ENCODE results near the gene LEP. TPM values are rescaled to one million over a fixed set of nuclear protein-coding genes. Genes with fewer than 3 reads are reported as not detected.
"Not testable (repeated sequence)": the region's sequence is repeated elsewhere in the genome, so short reads cannot be mapped to it uniquely, and the experiment has no call there.

LEP gene
- total RNA-seq, 2 experiments from 2014 or later: not detected

- DNase-seq (no peak), ATAC-seq (no peak)
- Mint-ChIP-seq H3K4me1 (ENCODE audit: low read depth) (no peaks in the 10 kb centered on the region), H3K36me3 (ENCODE audit: low read depth) (peaks cover 23% of the 10 kb centered on the region), H3K9me3 (peaks cover 21% of the 10 kb centered on the region), H3K27me3 (no peaks in the 10 kb centered on the region), H3K27ac (no peak overlapping the region), H3K4me3 (no peak overlapping the region)
- CTCF ChIA-PET: no interaction called here
- POLR2A ChIA-PET: no interaction called here
- intact Hi-C loops (cut with micrococcal nuclease): no loop called here
- TF ChIP-seq, protein P1, sequence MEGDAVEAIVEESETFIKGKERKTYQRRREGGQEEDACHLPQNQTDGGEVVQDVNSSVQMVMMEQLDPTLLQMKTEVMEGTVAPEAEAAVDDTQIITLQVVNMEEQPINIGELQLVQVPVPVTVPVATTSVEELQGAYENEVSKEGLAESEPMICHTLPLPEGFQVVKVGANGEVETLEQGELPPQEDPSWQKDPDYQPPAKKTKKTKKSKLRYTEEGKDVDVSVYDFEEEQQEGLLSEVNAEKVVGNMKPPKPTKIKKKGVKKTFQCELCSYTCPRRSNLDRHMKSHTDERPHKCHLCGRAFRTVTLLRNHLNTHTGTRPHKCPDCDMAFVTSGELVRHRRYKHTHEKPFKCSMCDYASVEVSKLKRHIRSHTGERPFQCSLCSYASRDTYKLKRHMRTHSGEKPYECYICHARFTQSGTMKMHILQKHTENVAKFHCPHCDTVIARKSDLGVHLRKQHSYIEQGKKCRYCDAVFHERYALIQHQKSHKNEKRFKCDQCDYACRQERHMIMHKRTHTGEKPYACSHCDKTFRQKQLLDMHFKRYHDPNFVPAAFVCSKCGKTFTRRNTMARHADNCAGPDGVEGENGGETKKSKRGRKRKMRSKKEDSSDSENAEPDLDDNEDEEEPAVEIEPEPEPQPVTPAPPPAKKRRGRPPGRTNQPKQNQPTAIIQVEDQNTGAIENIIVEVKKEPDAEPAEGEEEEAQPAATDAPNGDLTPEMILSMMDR (IDR thresholded peaks at IDR 0.05): no peak
These were observed 40.7 kb downstream of the LEP start for GRCh38 chr7:128281605-128282380.

GRCh38 chr7:128284102-128284501, 43.0 kb downstream of the LEP start:
- no peak overlapping the region for H3K4me3 Mint-ChIP-seq
- H3K27ac Mint-ChIP-seq: no peak overlapping the region
- intact Hi-C loops (cut with micrococcal nuclease): no loop called here
- CTCF ChIA-PET: no interaction called here
- ATAC-seq: no peak
- no peak for DNase-seq
- peaks cover 23% of the 10 kb centered on the region for H3K36me3 Mint-ChIP-seq (ENCODE audit: low read depth)
- no peaks in the 10 kb centered on the region for H3K27me3 Mint-ChIP-seq
- TF ChIP-seq, protein P1 (IDR thresholded peaks at IDR 0.05): no peak
- H3K4me1 Mint-ChIP-seq (ENCODE audit: low read depth): no peaks in the 10 kb centered on the region
- peaks cover 16% of the 10 kb centered on the region for H3K9me3 Mint-ChIP-seq
- POLR2A ChIA-PET: no interaction called here

GRCh38 chr7:128287556-128287955, 46.5 kb downstream of the LEP start:
- Mint-ChIP-seq H3K27me3 (no peaks in the 10 kb centered on the region), H3K36me3 (ENCODE audit: low read depth) (peaks cover 20% of the 10 kb centered on the region), H3K4me3 (no peak overlapping the region), H3K27ac (no peak overlapping the region), H3K9me3 (no peaks in the 10 kb centered on the region), H3K4me1 (ENCODE audit: low read depth) (no peaks in the 10 kb centered on the region)
- TF ChIP-seq, protein P1 (IDR thresholded peaks at IDR 0.05): no peak
- ChIA-PET CTCF (interaction anchor here (1.1 kb wide), 1 partner anchor 60 kb away, joined by 3 read pairs; no protein-coding TSS in a partner anchor), POLR2A (no interaction called here)
- DNase-seq (no peak), ATAC-seq (no peak)
- intact Hi-C loops (cut with micrococcal nuclease): no loop called here

DNA sequence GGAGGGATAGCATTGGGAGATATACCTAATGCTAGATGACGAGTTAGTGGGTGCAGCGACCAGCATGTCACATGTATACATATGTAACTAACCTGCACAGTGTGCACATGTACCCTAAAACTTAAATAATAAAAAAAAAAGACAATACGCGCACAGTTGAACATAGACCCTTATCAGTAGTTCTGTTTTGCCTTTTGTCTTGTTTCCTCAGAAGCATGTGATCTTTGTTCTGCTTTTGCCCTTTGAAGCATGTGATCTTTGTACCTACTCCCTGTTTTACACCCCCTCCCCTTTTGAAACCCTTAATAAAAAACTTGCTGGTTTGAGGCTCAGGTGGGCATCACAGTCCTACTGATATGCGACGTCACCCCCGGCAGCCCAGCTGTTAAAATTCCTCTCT, 56.9 kb downstream of the LEP start:
- H3K36me3 Mint-ChIP-seq (ENCODE audit: low read depth); H3K4me3 Mint-ChIP-seq; CTCF ChIA-PET; H3K27me3 Mint-ChIP-seq; H3K4me1 Mint-ChIP-seq (ENCODE audit: low read depth); intact Hi-C loops (cut with micrococcal nuclease); H3K27ac Mint-ChIP-seq; H3K9me3 Mint-ChIP-seq; DNase-seq; ATAC-seq; POLR2A ChIA-PET: not testable (repeated sequence)

DNA sequence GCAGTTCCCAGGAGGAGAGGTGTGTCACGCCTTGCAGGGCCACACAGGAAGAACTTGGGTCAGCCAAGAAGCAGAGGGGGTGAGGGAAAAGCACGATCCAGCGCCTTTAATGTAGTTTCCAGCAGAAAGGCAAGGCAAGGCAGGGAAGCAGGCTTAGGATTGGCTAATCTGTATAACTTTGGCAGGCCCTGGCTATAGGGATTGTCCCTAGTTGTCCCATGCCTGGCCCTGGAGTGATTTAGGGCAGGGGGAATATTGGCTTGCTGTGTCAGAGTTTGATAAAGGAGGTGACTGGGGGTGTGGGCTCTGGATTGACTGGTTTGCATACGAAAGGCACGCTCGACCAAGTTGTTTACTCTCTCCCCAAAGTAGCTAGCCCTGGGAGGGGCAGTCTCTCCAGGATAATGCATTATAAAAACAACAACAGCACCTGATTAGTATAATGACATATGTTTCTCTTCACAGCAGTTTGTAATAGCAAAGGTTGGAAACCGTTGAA, 58.1 kb downstream of the LEP start:
- ATAC-seq (no peak), DNase-seq (no peak)
- TF ChIP-seq, protein P1 (IDR thresholded peaks at IDR 0.05): no peak
- intact Hi-C loops (cut with micrococcal nuclease): no loop called here
- ChIA-PET CTCF (no interaction called here), POLR2A (no interaction called here)
- Mint-ChIP-seq H3K27ac (no peak overlapping the region), H3K27me3 (no peaks in the 10 kb centered on the region), H3K9me3 (no peaks in the 10 kb centered on the region), H3K4me1 (ENCODE audit: low read depth) (no peaks in the 10 kb centered on the region), H3K36me3 (ENCODE audit: low read depth) (peaks cover 4% of the 10 kb centered on the region), H3K4me3 (no peak overlapping the region)

Data from activated CD8-positive, alpha-beta T cell treated with anti-CD3 and anti-CD28 coated beads for 36 hours (primary cell).